Retina (tissue), 1 donor: ENCODE measurements around the gene POU2AF3.

Experiments
- DNase-seq: peaks from one replicate; pipeline ENCODE4 v3.0.0-alpha.2; 2016

The POU2AF3 gene

GRCh38 chr11:111329306-111330204, 31.2 kb downstream of the POU2AF3 start:
- no peak for DNase-seq

GRCh38 chr11:111330234-111330893, 32.0 kb downstream of the POU2AF3 start:
- DNase-seq, result no peak

DNA sequence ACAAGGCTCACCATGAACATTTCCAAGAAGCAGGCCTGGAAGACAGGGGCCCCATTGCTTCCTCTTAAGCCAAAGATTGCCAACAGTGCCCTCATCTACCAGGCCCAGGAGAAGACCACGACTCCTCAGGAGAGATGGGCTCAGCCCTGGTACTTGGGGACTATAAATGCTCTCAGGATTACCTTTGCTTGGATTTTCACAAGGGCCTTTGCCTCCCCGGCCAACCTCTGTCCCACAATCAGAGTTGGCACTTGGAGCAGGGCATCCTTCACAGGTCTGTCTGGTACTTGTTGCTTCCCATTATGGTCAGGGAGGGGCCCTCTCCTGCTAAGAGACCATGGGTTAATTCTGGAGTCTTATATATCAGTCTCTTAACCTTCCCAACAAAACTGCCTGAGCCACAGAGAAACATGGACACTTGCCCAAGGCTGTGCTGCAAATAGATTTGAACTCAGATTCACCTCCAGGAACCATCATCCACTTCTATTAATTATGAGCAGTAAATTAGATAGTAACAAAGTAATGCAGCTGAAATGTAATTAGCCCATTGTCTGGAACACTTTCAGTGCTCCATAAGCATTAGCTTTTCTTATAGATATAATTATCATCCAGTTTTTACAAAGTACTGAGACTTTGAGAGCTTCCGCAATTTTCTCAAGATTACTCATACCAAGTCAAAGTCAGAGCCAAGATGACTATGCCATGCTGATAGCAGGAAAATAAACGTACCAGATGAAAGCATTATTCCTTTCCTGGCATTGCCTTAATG, 33.5 kb downstream of the POU2AF3 start:
- DNase-seq, result no peak

- no peak for DNase-seq
Observed at GRCh38 chr11:111334532-111335502, 36.5 kb downstream of the POU2AF3 start.

DNA sequence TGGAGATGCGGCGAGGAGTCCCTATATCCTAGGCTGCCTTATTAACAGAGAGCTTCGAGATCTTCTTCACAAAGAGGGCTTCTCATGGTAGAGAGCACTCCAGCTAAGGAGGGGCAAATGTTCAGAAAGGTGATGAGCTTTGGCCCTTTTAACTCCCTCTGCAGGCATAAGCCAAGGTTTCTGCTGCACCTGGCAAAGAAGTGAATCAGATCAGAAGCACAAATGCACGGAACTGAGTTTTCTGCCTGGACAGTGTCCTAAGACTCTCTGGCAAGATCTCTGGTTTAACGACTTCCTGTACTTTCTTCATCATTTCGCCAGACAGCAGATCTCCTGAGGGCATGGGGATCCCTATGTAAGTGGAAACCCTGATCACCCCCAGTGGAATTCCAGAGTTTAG, 37.2 kb downstream of the POU2AF3 start:
- no peak for DNase-seq

GRCh38 chr11:111336062-111336461, 37.7 kb downstream of the POU2AF3 start:
- no peak for DNase-seq

GRCh38 chr11:111336582-111337256, 38.4 kb downstream of the POU2AF3 start:
- DNase-seq, result no peak

- no peak for DNase-seq
Observed at GRCh38 chr11:111339758-111340388, 41.5 kb downstream of the POU2AF3 start.

GRCh38 chr11:111342329-111342728, 44.0 kb downstream of the POU2AF3 start:
- DNase-seq, result no peak

- no peak for DNase-seq
Observed at GRCh38 chr11:111344032-111344431, 45.7 kb downstream of the POU2AF3 start.

DNA sequence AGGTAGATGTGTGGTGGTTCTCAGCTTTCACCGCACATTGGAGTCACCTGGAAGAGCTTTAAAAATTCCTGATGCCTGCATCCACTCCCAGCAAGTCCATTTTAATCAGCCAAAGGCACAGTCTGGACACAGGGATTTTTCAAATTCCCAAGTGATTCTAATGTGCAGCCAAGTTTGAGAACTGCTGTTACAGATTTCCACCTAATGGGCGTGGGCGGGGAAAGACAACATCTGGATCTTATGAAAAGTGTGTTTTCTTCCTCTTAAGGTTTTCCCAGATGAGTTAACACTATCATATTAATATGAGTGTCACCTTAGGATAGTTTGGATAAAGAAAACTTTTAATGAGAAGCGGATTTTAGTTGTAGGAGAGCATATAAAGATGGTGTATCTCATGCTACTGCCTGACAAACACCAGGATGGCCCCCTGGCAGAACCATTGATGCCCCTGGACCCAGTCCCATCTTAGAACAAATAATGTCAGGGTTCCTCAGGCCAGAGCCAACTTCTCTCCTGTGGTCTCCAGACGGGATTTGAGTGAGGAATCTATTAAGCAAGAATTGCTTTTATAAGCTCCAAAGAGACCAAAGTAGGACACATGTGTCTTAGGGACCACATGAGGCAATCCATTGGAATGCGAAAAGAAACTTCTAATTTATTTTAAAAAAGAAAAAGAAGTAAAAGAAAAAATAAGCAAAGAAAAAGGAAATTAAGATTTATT, 48.8 kb downstream of the POU2AF3 start:
- DNase-seq, result no peak

- no peak for DNase-seq
Observed at GRCh38 chr11:111347723-111348115, 49.4 kb downstream of the POU2AF3 start.

- no peak for DNase-seq
Observed at GRCh38 chr11:111348147-111348546, 49.8 kb downstream of the POU2AF3 start.

DNA sequence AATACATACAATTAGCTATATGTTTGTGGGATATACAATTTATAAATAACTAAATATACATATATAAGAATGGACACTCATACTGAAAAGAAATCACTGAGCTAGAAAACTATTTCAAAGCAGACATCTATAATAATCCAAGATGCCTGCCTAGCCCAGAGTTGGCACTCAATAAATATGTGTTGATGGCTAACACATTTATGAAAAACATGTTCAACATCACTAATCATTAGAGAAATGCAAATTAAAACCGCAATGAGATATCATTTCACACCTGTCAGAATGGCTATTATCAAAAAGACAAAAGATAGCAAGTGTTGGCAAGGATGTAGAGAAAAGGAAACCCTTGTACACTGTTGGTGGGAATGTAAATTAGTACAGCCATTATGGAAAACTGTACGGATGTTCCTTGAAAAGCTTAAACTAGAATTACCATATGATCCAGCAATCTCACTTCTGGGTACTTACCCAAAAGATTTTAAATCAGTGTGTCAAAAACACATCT, 50.9 kb downstream of the POU2AF3 start:
- no peak for DNase-seq

- no peak for DNase-seq
Observed at GRCh38 chr11:111350811-111351210, 52.5 kb downstream of the POU2AF3 start.

DNA sequence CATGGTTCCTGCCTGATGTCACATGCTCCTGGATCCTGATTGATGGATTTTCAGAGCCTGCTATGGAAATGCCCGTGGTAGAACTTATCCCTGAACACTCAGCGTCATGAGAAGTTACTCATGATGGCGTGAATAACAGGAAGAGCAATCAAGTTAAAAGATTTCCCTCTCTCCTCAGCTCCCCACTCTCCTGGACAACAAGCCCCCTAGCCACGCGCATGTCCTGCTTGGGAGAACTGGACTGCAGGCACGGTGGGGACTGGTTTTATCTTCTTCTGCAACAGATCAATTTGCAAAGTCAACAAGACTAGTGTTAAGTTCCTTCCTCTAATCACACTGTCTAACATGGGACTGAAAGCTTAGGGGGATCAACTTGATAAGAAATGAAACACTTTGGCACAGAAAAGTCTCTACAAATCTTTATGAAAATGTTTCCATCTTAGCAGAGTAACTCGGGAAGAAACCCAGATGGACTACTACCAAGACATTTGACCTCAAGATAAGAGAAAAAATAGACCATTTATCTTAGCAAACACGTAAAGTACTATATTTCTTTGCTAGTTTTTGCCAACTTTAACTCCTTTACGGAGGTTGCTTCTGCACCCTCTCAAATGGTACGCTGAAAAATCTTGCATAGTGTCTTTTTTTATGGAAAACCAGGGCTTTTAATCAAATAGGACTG, 53.2 kb downstream of the POU2AF3 start:
- DNase-seq, result no peak

DNA sequence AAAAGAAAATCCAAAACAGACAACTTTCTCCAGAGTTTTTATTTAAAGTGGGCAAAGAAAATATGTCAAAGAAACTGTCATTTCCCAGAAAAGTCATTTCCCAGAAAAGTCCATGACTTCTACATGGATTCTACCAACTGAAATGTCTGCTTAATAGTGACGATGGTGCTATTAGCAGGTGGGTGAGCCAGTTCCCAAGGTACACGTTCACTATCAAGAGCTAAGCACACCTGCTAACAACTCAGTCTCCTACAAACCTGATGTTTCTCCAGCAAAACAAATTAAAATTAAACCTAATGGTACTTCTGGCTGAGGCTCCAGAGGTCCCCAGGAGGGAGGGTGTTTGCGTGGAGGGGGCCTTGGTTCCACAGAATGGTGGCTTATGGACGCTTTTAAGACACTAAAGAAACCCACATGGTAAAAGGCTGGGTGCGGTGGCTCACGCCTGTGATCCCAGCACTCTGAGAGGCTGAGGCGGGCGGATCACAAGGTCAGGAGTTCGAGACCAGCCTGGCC, 53.9 kb downstream of the POU2AF3 start:
- DNase-seq, result no peak

DNA sequence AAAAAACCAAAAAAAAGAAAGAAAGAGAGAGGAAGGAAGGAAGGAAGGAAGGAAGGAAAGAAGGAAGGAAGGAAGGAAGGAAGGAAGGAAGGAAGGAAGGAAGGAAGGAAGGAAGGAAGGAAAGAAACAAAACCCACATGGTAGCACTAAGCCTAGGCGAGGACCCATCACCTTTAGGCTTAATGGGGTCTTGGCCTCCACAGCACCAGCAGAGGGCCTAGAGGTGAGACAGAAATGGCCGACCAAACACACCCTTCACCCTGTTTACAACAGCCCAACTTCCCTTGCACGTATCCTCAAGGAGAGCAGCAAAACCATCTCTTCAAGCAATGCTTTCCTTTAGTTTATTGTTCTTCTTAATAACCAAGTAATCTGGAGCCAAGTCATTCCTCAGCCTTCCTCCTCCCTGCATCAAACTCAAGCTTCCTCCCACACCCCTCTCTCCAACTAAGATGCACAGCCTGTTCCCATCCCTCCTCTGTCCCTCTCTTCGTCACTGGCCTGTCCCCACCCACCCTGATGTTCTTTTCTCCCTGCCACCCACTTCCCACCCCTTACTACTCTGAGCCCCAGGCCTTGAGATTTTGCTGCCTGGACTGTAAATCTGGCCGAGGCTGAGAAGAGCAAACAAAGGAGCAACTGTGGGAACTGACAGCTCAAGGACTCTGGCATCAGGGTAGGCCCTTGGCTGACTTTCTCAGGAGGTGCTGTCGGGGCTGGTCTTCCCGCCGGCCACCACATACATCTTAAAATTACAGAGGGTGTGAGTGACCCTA, 54.8 kb downstream of the POU2AF3 start:
- no peak for DNase-seq
